Germinal center (tissue), 1 donor: Measurements from ENCODE around the gene LGALS13.
"Not testable (repeated sequence)": the region's sequence is repeated elsewhere in the genome, so short reads cannot be mapped to it uniquely, and the experiment has no call there.

Source experiments
- DNase-seq: peaks from one replicate; pipeline ENCODE4 v3.0.0; 2012; ENCODE audit warnings: mixed read lengths, low spot score

LGALS13 gene

GRCh38 chr19:39617745-39618144 is 15.4 kb downstream of the LGALS13 start:
- DNase-seq, result no peak

GRCh38 chr19:39623946-39624345 is 21.6 kb downstream of the LGALS13 start:
- DNase-seq, result no peak

- DNase-seq, result not testable (repeated sequence)
Measured at GRCh38 chr19:39627631-39628030, 25.3 kb downstream of the LGALS13 start.

- DNase-seq, result no peak
Measured at GRCh38 chr19:39631178-39631577, 28.9 kb downstream of the LGALS13 start.

GRCh38 chr19:39631626-39632025 is 29.3 kb downstream of the LGALS13 start:
- DNase-seq, result no peak

- DNase-seq, result no peak
Measured at GRCh38 chr19:39637891-39638290, 35.6 kb downstream of the LGALS13 start.

- DNase-seq, result no peak
Measured at GRCh38 chr19:39641773-39642172, 39.4 kb downstream of the LGALS13 start.

- DNase-seq, result no peak
Measured at GRCh38 chr19:39643591-39643990, 41.3 kb downstream of the LGALS13 start.

GRCh38 chr19:39645800-39646411 is 43.6 kb downstream of the LGALS13 start:
- DNase-seq, result no peak

GRCh38 chr19:39647918-39648317 is 45.6 kb downstream of the LGALS13 start:
- DNase-seq, result no peak

GRCh38 chr19:39655613-39656012 is 53.3 kb downstream of the LGALS13 start, which contains the start of gene LGALS16:
LGALS16 (plus strand) TSS chr19:39655913; CDS start chr19:39655962, 49 bp downstream.
- DNase-seq, result no peak
